Type B pancreatic cell (in vitro differentiated cells): Measurements from ENCODE around the gene PLEKHA7. TPM values are rescaled to one million over a fixed set of nuclear protein-coding genes. Genes with fewer than 3 reads are reported as not detected.

Experiments used
- DNase-seq: peaks from one replicate; pipeline ENCODE4 v3.0.0; 2021; ENCODE audit warnings: mixed read lengths; ENCODE audit not compliant: unreplicated experiment; ENCODE audit errors: extremely low spot score
- H3K27ac Mint-ChIP-seq: 2 replicates; pipeline ENCODE4 v1.8.0; 2021; ENCODE audit warnings: mild to moderate bottlenecking, mixed read lengths
- H3K27me3 Mint-ChIP-seq: 2 replicates; pipeline ENCODE4 v1.8.0; 2021; ENCODE audit warnings: mixed read lengths
- H3K36me3 Mint-ChIP-seq: 2 replicates; pipeline ENCODE4 v1.8.0; 2021; ENCODE audit warnings: mixed read lengths
- H3K4me1 Mint-ChIP-seq: one replicate; pipeline ENCODE4 v1.8.0; 2021; ENCODE audit warnings: mixed read lengths; ENCODE audit not compliant: unreplicated experiment
- H3K4me3 Mint-ChIP-seq: 2 replicates; pipeline ENCODE4 v1.8.0; 2021; ENCODE audit warnings: mild to moderate bottlenecking, mixed read lengths
- H3K9me3 Mint-ChIP-seq: 2 replicates; pipeline ENCODE4 v1.8.0; 2021; ENCODE audit warnings: mixed read lengths
- total RNA-seq: library from RNA; stranded (reverse); gene quantifications from 2 replicates; pipeline ENCODE4 v1.2.1, GENCODE V29; 2021; ENCODE audit warnings: low replicate concordance
- TF ChIP-seq, protein P1 (sequence below): fragments of 200-600 bp; sonication (generic); conservative IDR thresholded peaks from 2 replicates; pipeline ENCODE4 v1.5.0; 2021; ENCODE audit warnings: antibody characterized with exemption, mild to moderate bottlenecking

PLEKHA7 gene
- total RNA-seq, 1 donor from 2014 or later, result 64.7 TPM

DNA sequence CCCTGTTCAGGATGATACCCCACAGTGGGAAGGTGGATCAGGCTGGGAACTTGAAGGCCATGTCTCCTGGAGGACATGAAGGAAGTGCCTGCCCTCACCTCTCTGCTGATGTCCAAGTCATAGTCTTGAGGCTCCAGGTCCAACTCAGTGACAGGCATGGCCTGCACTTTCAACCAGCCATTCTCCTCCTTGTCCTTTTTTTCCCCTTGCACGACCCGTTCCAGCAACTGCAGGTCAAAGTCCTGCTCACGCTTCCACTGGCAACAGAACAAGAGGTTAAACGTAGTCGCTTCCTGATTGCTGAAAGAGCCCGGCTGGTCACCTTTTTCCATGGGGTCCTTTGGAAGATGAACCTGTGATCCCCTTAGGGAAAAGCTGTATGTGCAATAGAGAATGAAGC, 228.1 kb downstream of the PLEKHA7 start:
- DNase-seq, result no peak
- Mint-ChIP-seq H3K27me3 (no peaks in the 10 kb centered on the region), H3K36me3 (peaks cover 9% of the 10 kb centered on the region), H3K9me3 (no peaks in the 10 kb centered on the region), H3K27ac (peak overlapping the region; percentile 70), H3K4me3 (no peak overlapping the region), H3K4me1 (peaks cover 29% of the 10 kb centered on the region)
- TF ChIP-seq, protein P1, sequence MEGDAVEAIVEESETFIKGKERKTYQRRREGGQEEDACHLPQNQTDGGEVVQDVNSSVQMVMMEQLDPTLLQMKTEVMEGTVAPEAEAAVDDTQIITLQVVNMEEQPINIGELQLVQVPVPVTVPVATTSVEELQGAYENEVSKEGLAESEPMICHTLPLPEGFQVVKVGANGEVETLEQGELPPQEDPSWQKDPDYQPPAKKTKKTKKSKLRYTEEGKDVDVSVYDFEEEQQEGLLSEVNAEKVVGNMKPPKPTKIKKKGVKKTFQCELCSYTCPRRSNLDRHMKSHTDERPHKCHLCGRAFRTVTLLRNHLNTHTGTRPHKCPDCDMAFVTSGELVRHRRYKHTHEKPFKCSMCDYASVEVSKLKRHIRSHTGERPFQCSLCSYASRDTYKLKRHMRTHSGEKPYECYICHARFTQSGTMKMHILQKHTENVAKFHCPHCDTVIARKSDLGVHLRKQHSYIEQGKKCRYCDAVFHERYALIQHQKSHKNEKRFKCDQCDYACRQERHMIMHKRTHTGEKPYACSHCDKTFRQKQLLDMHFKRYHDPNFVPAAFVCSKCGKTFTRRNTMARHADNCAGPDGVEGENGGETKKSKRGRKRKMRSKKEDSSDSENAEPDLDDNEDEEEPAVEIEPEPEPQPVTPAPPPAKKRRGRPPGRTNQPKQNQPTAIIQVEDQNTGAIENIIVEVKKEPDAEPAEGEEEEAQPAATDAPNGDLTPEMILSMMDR, result no peak

DNA sequence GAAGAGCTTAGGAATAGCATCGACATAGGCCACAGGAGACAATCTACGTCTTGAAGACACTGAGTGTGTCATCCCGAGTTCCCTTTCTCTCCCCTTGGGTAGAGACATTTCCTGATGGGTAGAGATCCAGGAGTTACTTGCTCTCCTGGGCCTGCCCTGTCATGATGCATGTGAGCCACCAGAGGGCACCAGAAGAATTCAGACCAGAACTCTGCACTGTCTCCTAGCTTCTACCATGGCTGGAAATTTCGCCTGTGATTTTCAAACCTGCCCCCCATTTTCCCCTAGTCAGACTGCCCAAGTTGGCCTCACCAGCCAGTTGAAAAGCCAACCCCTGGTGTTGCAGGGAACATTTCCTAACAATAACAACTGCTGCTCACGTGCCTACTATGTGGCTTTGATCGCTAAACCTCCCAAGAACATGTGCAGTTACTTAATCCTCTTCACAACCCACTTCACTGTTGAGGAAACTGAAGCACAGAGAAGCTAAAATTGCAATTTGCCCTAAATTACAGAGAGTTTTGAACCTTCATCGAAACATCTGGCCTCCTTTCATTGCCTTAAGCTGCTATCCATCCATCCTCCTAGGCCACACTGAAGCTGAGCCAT, 228.6 kb downstream of the PLEKHA7 start:
- peak overlapping the region; percentile 70 for H3K27ac Mint-ChIP-seq
- DNase-seq, result no peak

DNA sequence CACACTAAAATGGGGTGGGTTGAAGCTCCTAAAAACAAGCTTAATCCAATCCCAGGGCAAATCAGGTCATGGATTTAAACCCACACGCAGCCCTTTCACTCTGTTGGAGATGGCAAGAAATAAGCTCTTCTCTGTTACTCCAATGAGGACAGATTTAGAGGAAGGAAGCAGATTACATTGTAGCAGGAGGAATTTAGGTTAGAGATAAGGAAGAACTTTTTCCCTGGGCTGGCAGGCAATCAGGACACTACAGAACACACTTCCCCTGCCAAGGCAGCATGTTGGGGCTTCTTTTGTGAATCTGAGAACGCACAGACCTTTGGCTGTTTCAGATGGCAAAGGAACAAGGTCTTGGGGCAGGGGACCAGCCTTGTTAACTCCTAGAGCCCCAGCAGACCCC, 229.5 kb downstream of the PLEKHA7 start:
- no peak overlapping the region for H3K4me3 Mint-ChIP-seq
- no peaks in the 10 kb centered on the region for H3K27me3 Mint-ChIP-seq
- H3K9me3 Mint-ChIP-seq, result no peaks in the 10 kb centered on the region
- peaks cover 31% of the 10 kb centered on the region for H3K4me1 Mint-ChIP-seq
- TF ChIP-seq, protein P1, result no peak
- peaks cover 9% of the 10 kb centered on the region for H3K36me3 Mint-ChIP-seq
- H3K27ac Mint-ChIP-seq, result peak overlapping the region; percentile 24
- no peak for DNase-seq

More for the DNA sequence above, 228.6 kb downstream of the PLEKHA7 start:
- Mint-ChIP-seq H3K9me3 (no peaks in the 10 kb centered on the region), H3K4me1 (peaks cover 29% of the 10 kb centered on the region), H3K27me3 (no peaks in the 10 kb centered on the region), H3K4me3 (no peak overlapping the region), H3K36me3 (peaks cover 9% of the 10 kb centered on the region)
- TF ChIP-seq, protein P1, result peak; percentile 90

DNA sequence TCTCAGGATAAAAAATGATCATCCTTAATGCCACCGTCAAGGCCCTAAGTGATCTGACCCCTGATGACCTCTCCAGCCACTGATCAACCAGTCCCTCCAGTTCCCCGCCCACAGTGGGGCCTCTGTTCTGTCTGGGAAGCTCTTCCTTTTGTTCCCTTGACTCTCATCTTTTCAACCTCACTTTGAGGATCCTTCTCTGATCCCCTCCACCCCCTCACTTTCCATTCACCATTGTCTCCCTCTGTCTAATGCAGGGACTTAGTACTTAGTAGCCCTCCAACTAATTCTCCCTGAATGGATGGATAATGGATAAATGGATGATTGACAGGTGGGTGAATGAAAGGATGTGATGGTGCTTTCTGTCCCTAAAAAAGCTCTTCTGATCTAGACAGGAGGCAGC, 230.1 kb downstream of the PLEKHA7 start:
- peak overlapping the region; percentile 24 for H3K27ac Mint-ChIP-seq
- H3K4me3 Mint-ChIP-seq, result no peak overlapping the region

DNA sequence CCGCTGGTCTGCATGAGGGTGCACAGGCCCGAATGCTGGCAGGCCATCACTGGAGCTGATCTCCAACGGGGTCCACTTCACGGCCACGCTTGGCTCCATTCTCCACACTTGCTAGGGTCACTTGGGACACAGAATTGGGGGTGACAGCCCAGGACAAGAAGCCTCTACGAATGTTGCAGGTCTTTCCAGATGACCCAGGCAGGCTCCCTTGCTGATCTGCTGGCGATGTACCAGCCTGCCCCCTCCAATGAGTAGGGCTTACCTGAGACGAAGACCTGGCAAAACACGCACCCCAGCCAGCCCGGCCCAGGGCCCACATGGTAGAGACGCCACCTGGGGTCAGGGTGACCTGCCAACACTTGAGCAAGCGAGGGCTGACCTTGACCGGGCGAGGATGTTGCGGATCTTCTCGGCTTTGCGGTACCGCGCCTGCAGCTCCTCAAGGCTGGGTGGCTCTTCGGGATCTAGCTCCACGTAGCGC, 230.9 kb downstream of the PLEKHA7 start:
- TF ChIP-seq, protein P1, result no peak
- no peaks in the 10 kb centered on the region for H3K27me3 Mint-ChIP-seq
- no peaks in the 10 kb centered on the region for H3K9me3 Mint-ChIP-seq
- H3K4me3 Mint-ChIP-seq, result no peak overlapping the region
- peaks cover 37% of the 10 kb centered on the region for H3K4me1 Mint-ChIP-seq
- peaks cover 12% of the 10 kb centered on the region for H3K36me3 Mint-ChIP-seq
- peak overlapping the region; percentile 48 for H3K27ac Mint-ChIP-seq
- no peak for DNase-seq

More for the DNA sequence above, 230.1 kb downstream of the PLEKHA7 start:
- H3K9me3 Mint-ChIP-seq, result no peaks in the 10 kb centered on the region
- TF ChIP-seq, protein P1, result no peak
- peaks cover 9% of the 10 kb centered on the region for H3K36me3 Mint-ChIP-seq
- no peak for DNase-seq
- H3K4me1 Mint-ChIP-seq, result peaks cover 34% of the 10 kb centered on the region
- H3K27me3 Mint-ChIP-seq, result no peaks in the 10 kb centered on the region
